Hepatocyte (in vitro differentiated cells): ENCODE data around the gene ARHGEF12. TPM values are rescaled to one million over a fixed set of nuclear protein-coding genes. Genes with fewer than 3 reads are reported as not detected.

ENCODE experiments used
- DNase-seq: peaks from one replicate; pipeline ENCODE4 v3.0.0-alpha.2; 2016; ENCODE audit warnings: low spot score
- H2AFZ ChIP-seq: fragments of 200-600 bp; sonication (generic); 2 replicates; pipeline ENCODE4 v1.6.0; 2016; ENCODE audit warnings: antibody characterized with exemption, mild to moderate bottlenecking
- H3K27ac ChIP-seq: fragments of 200-600 bp; sonication (generic); 2 replicates; pipeline ENCODE4 v1.5.1; 2016; ENCODE audit warnings: mild to moderate bottlenecking
- H3K27me3 ChIP-seq: fragments of 200-600 bp; sonication (generic); 2 replicates; pipeline ENCODE4 v1.6.1; 2016
- H3K36me3 ChIP-seq: fragments of 200-600 bp; sonication (generic); replicated peaks from 2 replicates; pipeline ENCODE4 v1.5.1; 2016; ENCODE audit warnings: low read depth; ENCODE audit not compliant: insufficient read depth
- H3K4me1 ChIP-seq: fragments of 200-600 bp; sonication (generic); 2 replicates; pipeline ENCODE4 v1.5.1; 2016; ENCODE audit warnings: mild to moderate bottlenecking, moderate library complexity; ENCODE audit not compliant: insufficient read depth
- H3K4me2 ChIP-seq: fragments of 200-600 bp; sonication (generic); 2 replicates; pipeline ENCODE4 v1.6.0; 2016
- H3K4me3 ChIP-seq: fragments of 200-600 bp; sonication (generic); 2 replicates; pipeline ENCODE4 v1.5.1; 2016; ENCODE audit warnings: mild to moderate bottlenecking
- H3K79me2 ChIP-seq: fragments of 200-600 bp; sonication (generic); 2 replicates; pipeline ENCODE4 v1.6.0; 2017; ENCODE audit warnings: mild to moderate bottlenecking
- H3K9me2 ChIP-seq: fragments of 200-600 bp; sonication (generic); replicated peaks from 2 replicates; pipeline ENCODE4 v1.6.0; 2017; ENCODE audit warnings: mild to moderate bottlenecking; ENCODE audit not compliant: insufficient read depth
- H3K9me3 ChIP-seq: fragments of 200-600 bp; sonication (generic); 2 replicates; pipeline ENCODE4 v1.5.1; 2016; ENCODE audit warnings: low read depth, mild to moderate bottlenecking
- H4K20me1 ChIP-seq: fragments of 200-600 bp; sonication (generic); 2 replicates; pipeline ENCODE4 v1.6.0; 2016; ENCODE audit warnings: mild to moderate bottlenecking; ENCODE audit not compliant: insufficient read depth, poor library complexity, severe bottlenecking
- EZH2 ChIP-seq: fragments of 200-600 bp; sonication (generic); IDR thresholded peaks from 2 replicates; pipeline ENCODE4 v1.6.1; 2016; ENCODE audit warnings: antibody characterized with exemption, mild to moderate bottlenecking, borderline replicate concordance
- EZH2phosphoT487 ChIP-seq: fragments of 200-600 bp; sonication (generic); IDR thresholded peaks from one replicate; pipeline ENCODE4 v1.6.1; 2018; ENCODE audit warnings: antibody characterized with exemption, mild to moderate bottlenecking, low read depth, moderate library complexity; ENCODE audit not compliant: unreplicated experiment, severe bottlenecking
- WGBS: methylation state at CpG from one replicate; pipeline ENCODE4 v1.1.6; 2016; ENCODE audit warnings: low lambda C conversion rate; ENCODE audit errors: missing lambda C conversion rate; 5-methylcytosine and 5-hydroxymethylcytosine counted together
- polyA plus RNA-seq: library from polyadenylated mRNA; unstranded; fragments of >200 nt; fragmentation: Nextera tagmentation; extraction: Ambion mirVana; gene quantifications from 2 replicates; pipeline ENCODE4 v1.2.1, GENCODE V29; 2016
- total RNA-seq: library from RNA; depleted of rRNA; stranded (reverse); fragments of >200 nt; gene quantifications from 2 replicates; pipeline ENCODE4 v1.2.3, GENCODE V29; 2014
- TF ChIP-seq, protein P1 (sequence below): fragments of 200-600 bp; sonication (generic); IDR thresholded peaks from 2 replicates; pipeline ENCODE4 v1.5.1; 2016; ENCODE audit warnings: antibody characterized with exemption, mild to moderate bottlenecking; ENCODE audit not compliant: poor library complexity

The ARHGEF12 gene
- total and polyA plus RNA-seq, 2 experiments from 2014 or later = 21.2 to 75.1 TPM

DNA sequence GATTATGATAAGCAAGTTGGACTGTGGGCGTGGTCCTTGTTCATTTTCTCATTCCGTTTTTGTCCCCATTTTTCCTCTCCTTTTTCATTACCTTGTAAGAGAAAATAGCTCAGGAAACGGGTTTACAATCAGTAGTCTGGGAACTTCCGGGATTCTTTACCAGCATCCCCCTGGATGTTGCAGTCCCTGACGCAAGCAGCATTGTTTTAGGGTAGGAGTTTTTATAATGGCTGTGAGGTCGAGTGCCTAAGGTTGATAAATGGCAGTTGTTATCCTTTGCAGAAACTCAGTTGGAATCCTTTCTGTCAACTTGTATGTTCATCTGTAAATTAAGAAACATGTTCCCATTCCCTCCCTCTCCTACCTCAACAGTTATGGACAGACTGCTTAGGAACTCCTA is 68.3 kb downstream of the ARHGEF12 start:
- Histone ChIP-seq H3K9me3 (no peaks in the 10 kb centered on the region), H3K9me2 (no peaks in the 10 kb centered on the region), H3K27me3 (no peaks in the 10 kb centered on the region), H3K27ac (no peak overlapping the region), H3K4me1 (peaks cover 18% of the 10 kb centered on the region), H2AFZ (no peak overlapping the region), H3K36me3 (no peaks in the 10 kb centered on the region), H3K79me2 (peaks cover 79% of the 10 kb centered on the region), H3K4me2 (no peak overlapping the region), H3K4me3 (no peak overlapping the region), H4K20me1 (peaks cover 16% of the 10 kb centered on the region)
- 54% methylated on average over 6 of the region's 6 CpGs for WGBS
- DNase-seq = no peak
- TF ChIP-seq EZH2 (no peak), EZH2phosphoT487 (no peak)
- TF ChIP-seq, protein P1, sequence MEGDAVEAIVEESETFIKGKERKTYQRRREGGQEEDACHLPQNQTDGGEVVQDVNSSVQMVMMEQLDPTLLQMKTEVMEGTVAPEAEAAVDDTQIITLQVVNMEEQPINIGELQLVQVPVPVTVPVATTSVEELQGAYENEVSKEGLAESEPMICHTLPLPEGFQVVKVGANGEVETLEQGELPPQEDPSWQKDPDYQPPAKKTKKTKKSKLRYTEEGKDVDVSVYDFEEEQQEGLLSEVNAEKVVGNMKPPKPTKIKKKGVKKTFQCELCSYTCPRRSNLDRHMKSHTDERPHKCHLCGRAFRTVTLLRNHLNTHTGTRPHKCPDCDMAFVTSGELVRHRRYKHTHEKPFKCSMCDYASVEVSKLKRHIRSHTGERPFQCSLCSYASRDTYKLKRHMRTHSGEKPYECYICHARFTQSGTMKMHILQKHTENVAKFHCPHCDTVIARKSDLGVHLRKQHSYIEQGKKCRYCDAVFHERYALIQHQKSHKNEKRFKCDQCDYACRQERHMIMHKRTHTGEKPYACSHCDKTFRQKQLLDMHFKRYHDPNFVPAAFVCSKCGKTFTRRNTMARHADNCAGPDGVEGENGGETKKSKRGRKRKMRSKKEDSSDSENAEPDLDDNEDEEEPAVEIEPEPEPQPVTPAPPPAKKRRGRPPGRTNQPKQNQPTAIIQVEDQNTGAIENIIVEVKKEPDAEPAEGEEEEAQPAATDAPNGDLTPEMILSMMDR = no peak

GRCh38 chr11:120409655-120410054 is 73.4 kb downstream of the ARHGEF12 start:
- no peaks in the 10 kb centered on the region for H3K27me3 ChIP-seq
- H3K4me3 ChIP-seq = no peak overlapping the region
- DNase-seq = no peak
- peaks cover 3% of the 10 kb centered on the region for H3K4me1 ChIP-seq
- no peaks in the 10 kb centered on the region for H3K9me2 ChIP-seq
- H3K4me2 ChIP-seq = no peak overlapping the region
- H3K79me2 ChIP-seq = peaks cover 46% of the 10 kb centered on the region
- no peaks in the 10 kb centered on the region for H3K36me3 ChIP-seq
- no peak overlapping the region for H3K27ac ChIP-seq
- WGBS = 86% methylated on average over 5 of the region's 5 CpGs
- peaks cover 3% of the 10 kb centered on the region for H4K20me1 ChIP-seq
- no peak overlapping the region for H2AFZ ChIP-seq
- TF ChIP-seq EZH2 (no peak), EZH2phosphoT487 (no peak)
- TF ChIP-seq, protein P1 = no peak
- H3K9me3 ChIP-seq = no peaks in the 10 kb centered on the region

GRCh38 chr11:120410622-120411380 is 74.6 kb downstream of the ARHGEF12 start:
- no peak overlapping the region for H3K27ac ChIP-seq
- no peaks in the 10 kb centered on the region for H3K9me2 ChIP-seq
- H4K20me1 ChIP-seq = no peaks in the 10 kb centered on the region
- H3K79me2 ChIP-seq = peaks cover 40% of the 10 kb centered on the region
- no peaks in the 10 kb centered on the region for H3K9me3 ChIP-seq
- DNase-seq = no peak
- WGBS = 89% methylated on average over 8 of the region's 8 CpGs
- TF ChIP-seq EZH2phosphoT487 (no peak), EZH2 (no peak)
- TF ChIP-seq, protein P1 = no peak
- no peaks in the 10 kb centered on the region for H3K27me3 ChIP-seq
- H3K4me1 ChIP-seq = peaks cover 3% of the 10 kb centered on the region
- no peak overlapping the region for H3K4me3 ChIP-seq
- H3K36me3 ChIP-seq = no peaks in the 10 kb centered on the region
- no peak overlapping the region for H3K4me2 ChIP-seq
- no peak overlapping the region for H2AFZ ChIP-seq
